SK-N-SH treated with all-trans-retinoic acid at 6 μM for 48 hours (cell line): Measurements from ENCODE around the gene WDFY2.
"Not testable (repeated sequence)": the region's sequence is repeated elsewhere in the genome, so short reads cannot be mapped to it uniquely, and the experiment has no call there.

Source experiments
- ATAC-seq: fragments of 200-7000 bp; cut with Tn5 transposase; 3 replicates; pipeline ENCODE4 v1.9.1; 2020; ENCODE audit warnings: mild to moderate bottlenecking, moderate library complexity
- ARNTL ChIP-seq: fragments of 450-650 bp; formaldehyde crosslinking; IDR thresholded peaks from 2 replicates; pipeline ENCODE4 v1.5.0; 2020; ENCODE audit warnings: low read depth, mild to moderate bottlenecking, moderate library complexity, borderline replicate concordance
- BACH2 ChIP-seq: fragments of 250-450 bp; sonication (Bioruptor Pico); IDR thresholded peaks from 2 replicates; pipeline ENCODE4 v1.9.0; 2021; ENCODE audit warnings: mild to moderate bottlenecking, borderline replicate concordance
- CREB5 ChIP-seq: fragments of 250-450 bp; sonication (Bioruptor Pico); IDR thresholded peaks from 2 replicates; pipeline ENCODE4 v1.5.1; 2020; ENCODE audit warnings: low read depth, mild to moderate bottlenecking, moderate library complexity
- CSDC2 ChIP-seq: fragments of 250-450 bp; sonication (Bioruptor Pico); IDR thresholded peaks from 2 replicates; pipeline ENCODE4 v1.5.0; 2020; ENCODE audit warnings: mild to moderate bottlenecking, moderate library complexity
- CSRNP3 ChIP-seq: fragments of 250-450 bp; sonication (Bioruptor Pico); IDR thresholded peaks from 2 replicates; pipeline ENCODE4 v1.5.1; 2021; ENCODE audit warnings: mild to moderate bottlenecking, moderate library complexity
- ESRRG ChIP-seq: fragments of 250-450 bp; sonication (Bioruptor Pico); IDR thresholded peaks from 2 replicates; pipeline ENCODE4 v1.6.1; 2021; ENCODE audit warnings: mild to moderate bottlenecking
- GLIS3 ChIP-seq: fragments of 250-450 bp; sonication (Bioruptor Pico); IDR thresholded peaks from 2 replicates; pipeline ENCODE4 v1.5.0; 2020; ENCODE audit warnings: mild to moderate bottlenecking, moderate library complexity
- ISL1 ChIP-seq: fragments of 250-450 bp; sonication (Bioruptor Pico); IDR thresholded peaks from 2 replicates; pipeline ENCODE4 v2.1.2; 2022; ENCODE audit warnings: mild to moderate bottlenecking, moderate library complexity
- OSR1 ChIP-seq: fragments of 250-450 bp; sonication (Bioruptor Pico); IDR thresholded peaks from 2 replicates; pipeline ENCODE4 v1.8.0; 2022; ENCODE audit warnings: moderate library complexity, mild to moderate bottlenecking, inconsistent platforms
- POU6F1 ChIP-seq: fragments of 250-450 bp; sonication (Bioruptor Pico); IDR thresholded peaks from 2 replicates; pipeline ENCODE4 v1.8.0; 2021; ENCODE audit warnings: low read depth, mild to moderate bottlenecking, moderate library complexity, borderline replicate concordance
- PPARA ChIP-seq: fragments of 250-450 bp; sonication (Bioruptor Pico); IDR thresholded peaks from 2 replicates; pipeline ENCODE4 v1.5.0; 2020; ENCODE audit warnings: mild to moderate bottlenecking, borderline replicate concordance
- RARB ChIP-seq: fragments of 250-450 bp; sonication (Bioruptor Pico); IDR thresholded peaks from 2 replicates; pipeline ENCODE4 v1.8.0; 2021; ENCODE audit warnings: mild to moderate bottlenecking, moderate library complexity
- SNAI2 ChIP-seq: fragments of 250-450 bp; sonication (Bioruptor Pico); IDR thresholded peaks from 2 replicates; pipeline ENCODE4 v1.5.0; 2020; ENCODE audit warnings: mild to moderate bottlenecking, moderate library complexity
- TCF4 ChIP-seq: fragments of 250-450 bp; sonication (Bioruptor Pico); IDR thresholded peaks from 2 replicates; pipeline ENCODE4 v1.8.0; 2021; ENCODE audit warnings: mild to moderate bottlenecking, moderate library complexity, borderline replicate concordance
- TOX ChIP-seq: fragments of 250-450 bp; sonication (Bioruptor Pico); IDR thresholded peaks from 2 replicates; pipeline ENCODE4 v1.8.0; 2021; ENCODE audit warnings: mild to moderate bottlenecking, moderate library complexity, borderline replicate concordance
- TSHZ2 ChIP-seq: fragments of 250-450 bp; sonication (Bioruptor Pico); IDR thresholded peaks from 2 replicates; pipeline ENCODE4 v1.5.0; 2020; ENCODE audit warnings: mild to moderate bottlenecking, moderate library complexity
- ZC3H10 ChIP-seq: fragments of 250-450 bp; sonication (Bioruptor Pico); IDR thresholded peaks from 2 replicates; pipeline ENCODE4 v1.5.1; 2021; ENCODE audit warnings: mild to moderate bottlenecking, moderate library complexity
- ZFP3 ChIP-seq: fragments of 250-450 bp; sonication (Bioruptor Pico); IDR thresholded peaks from 2 replicates; pipeline ENCODE4 v1.5.0; 2020; ENCODE audit warnings: mild to moderate bottlenecking, moderate library complexity
- ZFP30 ChIP-seq: fragments of 450-650 bp; formaldehyde crosslinking; IDR thresholded peaks from 2 replicates; pipeline ENCODE4 v1.5.0; 2022; ENCODE audit warnings: mild to moderate bottlenecking, moderate library complexity
- ZNF565 ChIP-seq: fragments of 450-650 bp; formaldehyde crosslinking; conservative IDR thresholded peaks from 2 replicates; pipeline ENCODE4 v1.5.0; 2020; ENCODE audit warnings: low read depth, mild to moderate bottlenecking, moderate library complexity
- ZNF70 ChIP-seq: fragments of 450-650 bp; formaldehyde crosslinking; IDR thresholded peaks from 2 replicates; pipeline ENCODE4 v1.5.0; 2020; ENCODE audit warnings: mild to moderate bottlenecking, moderate library complexity

WDFY2 gene

GRCh38 chr13:51687947-51688714, 103.9 kb downstream of the WDFY2 start:
- no peak for TF ChIP-seq CREB5 (CRISPR knock-in tag)
- TF ChIP-seq ZFP3 (CRISPR knock-in tag) = no peak
- TF ChIP-seq ZNF70 (CRISPR knock-in tag) = no peak
- no peak for TF ChIP-seq ISL1 (CRISPR knock-in tag)
- no peak for TF ChIP-seq ARNTL
- TF ChIP-seq CSDC2 (CRISPR knock-in tag) = no peak
- TF ChIP-seq ZNF565 (CRISPR knock-in tag) = no peak
- no peak for TF ChIP-seq ZFP30 (CRISPR knock-in tag)
- TF ChIP-seq GLIS3 (CRISPR knock-in tag) = no peak
- no peak for TF ChIP-seq SNAI2 (CRISPR knock-in tag)
- TF ChIP-seq ESRRG (CRISPR knock-in tag) = no peak
- no peak for TF ChIP-seq PPARA (CRISPR knock-in tag)
- TF ChIP-seq TCF4 (CRISPR knock-in tag) = no peak
- TF ChIP-seq CSRNP3 = no peak
- TF ChIP-seq BACH2 (CRISPR knock-in tag) = no peak
- TF ChIP-seq OSR1 (CRISPR knock-in tag) = no peak
- TF ChIP-seq TSHZ2 (CRISPR knock-in tag) = no peak
- TF ChIP-seq RARB (CRISPR knock-in tag) = no peak
- TF ChIP-seq ZC3H10 (CRISPR knock-in tag) = no peak
- TF ChIP-seq, all 23 proteins: peak for 0
- peak; percentile 40; the same call in 1 of the 3 replicates for ATAC-seq

GRCh38 chr13:51688937-51689662, 104.8 kb downstream of the WDFY2 start:
- no peak for TF ChIP-seq CSDC2 (CRISPR knock-in tag)
- no peak for TF ChIP-seq BACH2 (CRISPR knock-in tag)
- no peak for TF ChIP-seq PPARA (CRISPR knock-in tag)
- TF ChIP-seq, all 23 proteins: peak for 0

GRCh38 chr13:51689663-51689996, 105.4 kb downstream of the WDFY2 start:
- TF ChIP-seq PPARA (CRISPR knock-in tag) = no peak
- no peak for TF ChIP-seq TOX (CRISPR knock-in tag)
- no peak for TF ChIP-seq ZFP30 (CRISPR knock-in tag)
- no peak for TF ChIP-seq POU6F1
- TF ChIP-seq, all 23 proteins: peak for 0
- no peak for ATAC-seq

More at GRCh38 chr13:51688937-51689662, 104.8 kb downstream of the WDFY2 start:
- ATAC-seq = no peak; the same call in 1 of the 3 replicates

- not testable (repeated sequence) for ATAC-seq
Observed at GRCh38 chr13:51695677-51696076, 111.4 kb downstream of the WDFY2 start.
